H1 (cell line): ENCODE data around the gene LRRC55. TPM values are rescaled to one million over a fixed set of nuclear protein-coding genes. Genes with fewer than 3 reads are reported as not detected.

Source experiments
- ASH2L ChIP-seq: fragments of 200-600, 300-600 bp; sonication (generic); IDR thresholded peaks from one replicate; pipeline ENCODE4 v1.7.1; 2017; ENCODE audit warnings: low read length
- CBX8 ChIP-seq: fragments of 300-800, 300-1000 bp; sonication (generic); IDR thresholded peaks from 2 replicates; pipeline ENCODE4 v1.7.1; 2016; ENCODE audit warnings: low read depth, low read length, borderline replicate concordance
- GABPA ChIP-seq: IDR thresholded peaks from 2 replicates; pipeline ENCODE4 v1.6.1; 2011; ENCODE audit warnings: mild to moderate bottlenecking, low read length, moderate library complexity, borderline replicate concordance; ENCODE audit not compliant: insufficient read depth
- HDAC6 ChIP-seq: IDR thresholded peaks from one replicate; pipeline ENCODE4 v1.7.1; 2012; ENCODE audit warnings: low read depth, mild to moderate bottlenecking, inconsistent platforms, low read length, moderate library complexity
- JUN ChIP-seq: IDR thresholded peaks from 2 replicates; pipeline ENCODE4 v1.6.1; 2011; ENCODE audit warnings: low read depth, mild to moderate bottlenecking, improper control_type of control experiment, low read length
- RFX5 ChIP-seq: IDR thresholded peaks from 2 replicates; pipeline ENCODE4 v1.6.1; 2011; ENCODE audit warnings: low read depth, low read length, improper control_type of control experiment, borderline replicate concordance
- RNF2 ChIP-seq: fragments of 200-900, 300-1000 bp; sonication (generic); IDR thresholded peaks from 2 replicates; pipeline ENCODE4 v1.7.1; 2016; ENCODE audit warnings: borderline replicate concordance, low read depth, mild to moderate bottlenecking, antibody characterized with exemption, low read length; ENCODE audit not compliant: poor library complexity, severe bottlenecking; ENCODE audit errors: missing control alignments
- TCF12 ChIP-seq: IDR thresholded peaks from 2 replicates; pipeline ENCODE4 v1.6.1; 2011; ENCODE audit warnings: low read depth, mild to moderate bottlenecking, low read length
- YY1 ChIP-seq: IDR thresholded peaks from 2 replicates; pipeline ENCODE4 v1.6.1; 2011; ENCODE audit warnings: low read depth, mild to moderate bottlenecking, low read length
- polyA plus RNA-seq, 7 experiments: library from polyadenylated mRNA; depleted of rRNA in 3 of 7; stranded (reverse) in 5 of 7; unstranded in 2 of 7; fragments of >200 nt in 5 of 7; fragments of 200-250 nt in 2 of 7; gene quantifications; 1 replicate in 5 of 7; 2 replicates in 1 of 7; 4 replicates in 1 of 7; pipeline versions ENCODE4 v1.2.1 to v1.2.3, GENCODE V29; 2011 to 2013; ENCODE audit warnings: missing spikeins in 2 of 7, mixed read lengths in 2 of 7
- total RNA-seq: library from RNA; stranded (reverse); fragmentation: NEBNext Ultra II Directional; extraction: Animal tissue kit (Norgen Biotek cat#: 25700); gene quantifications from 2 replicates; pipeline ENCODE4 v1.2.1, GENCODE V29; 2021

Gene LRRC55
- total and polyA plus RNA-seq, 2 of the 8 experiments (the other 6 are each of a cell fraction or from before 2014, with no cell fraction given): 0.62 to 1.1 TPM

- TF ChIP-seq RFX5: no peak
- no peak for TF ChIP-seq YY1
- no peak for TF ChIP-seq TCF12
- TF ChIP-seq ASH2L: no peak
- no peak for TF ChIP-seq HDAC6
- no peak for TF ChIP-seq GABPA
- no peak for TF ChIP-seq CBX8
- no peak for TF ChIP-seq JUN
- TF ChIP-seq RNF2: no peak
These were observed 32.3 kb downstream of the LRRC55 start (continued) for GRCh38 chr11:57214098-57214417.
